ENCODE data around the gene AKAP6.

The AKAP6 gene

GRCh38 chr14:32727832-32728231 lies 398.7 kb downstream of the AKAP6 start:
- no peak for DNase-seq (ENCODE audit: insufficient read length, low spot score)
- TF ChIP-seq SPI1 (IDR thresholded peaks at IDR 0.05; ENCODE audit: low read depth, low read length) (no peak), TAF1 (IDR thresholded peaks at IDR 0.05; ENCODE audit: low read depth, low read length) (no peak), POU2F2 (IDR thresholded peaks at IDR 0.05; ENCODE audit: low read depth, low read length) (no peak), POLR2A (IDR thresholded peaks at IDR 0.05; ENCODE audit: low read depth, low read length) (no peak), PAX5 (IDR thresholded peaks at IDR 0.05; ENCODE audit: insufficient read depth, low read length, severe bottlenecking) (no peak), POLR2AphosphoS5 (IDR thresholded peaks at IDR 0.05; ENCODE audit: low read depth, low read length) (no peak)
- FAIRE-seq: no peak

- no peak for TF ChIP-seq PAX5 (IDR thresholded peaks at IDR 0.05; ENCODE audit: insufficient read depth, low read length, severe bottlenecking)
- TF ChIP-seq SPI1 (IDR thresholded peaks at IDR 0.05; ENCODE audit: low read depth, low read length): no peak
- TF ChIP-seq TAF1 (IDR thresholded peaks at IDR 0.05; ENCODE audit: low read depth, low read length): no peak
- TF ChIP-seq POU2F2 (IDR thresholded peaks at IDR 0.05; ENCODE audit: low read depth, low read length): no peak
- no peak for TF ChIP-seq POLR2A (IDR thresholded peaks at IDR 0.05; ENCODE audit: low read depth, low read length)
- TF ChIP-seq POLR2AphosphoS5 (IDR thresholded peaks at IDR 0.05; ENCODE audit: low read depth, low read length): no peak
- FAIRE-seq (no peak), DNase-seq (ENCODE audit: insufficient read length, low spot score) (no peak)
Measured at GRCh38 chr14:32728526-32728925, 399.4 kb downstream of the AKAP6 start.

GRCh38 chr14:32728976-32729375 lies 399.9 kb downstream of the AKAP6 start:
- FAIRE-seq (no peak), DNase-seq (ENCODE audit: insufficient read length, low spot score) (no peak)
- TF ChIP-seq POU2F2 (IDR thresholded peaks at IDR 0.05; ENCODE audit: low read depth, low read length) (no peak), POLR2AphosphoS5 (IDR thresholded peaks at IDR 0.05; ENCODE audit: low read depth, low read length) (no peak), TAF1 (IDR thresholded peaks at IDR 0.05; ENCODE audit: low read depth, low read length) (no peak), PAX5 (IDR thresholded peaks at IDR 0.05; ENCODE audit: insufficient read depth, low read length, severe bottlenecking) (no peak), SPI1 (IDR thresholded peaks at IDR 0.05; ENCODE audit: low read depth, low read length) (no peak), POLR2A (IDR thresholded peaks at IDR 0.05; ENCODE audit: low read depth, low read length) (no peak)

- TF ChIP-seq PAX5 (IDR thresholded peaks at IDR 0.05; ENCODE audit: insufficient read depth, low read length, severe bottlenecking): no peak
- no peak for TF ChIP-seq POU2F2 (IDR thresholded peaks at IDR 0.05; ENCODE audit: low read depth, low read length)
- TF ChIP-seq SPI1 (IDR thresholded peaks at IDR 0.05; ENCODE audit: low read depth, low read length): no peak
- DNase-seq (ENCODE audit: insufficient read length, low spot score) (no peak), FAIRE-seq (no peak)
Measured at GRCh38 chr14:32731249-32731648, 402.2 kb downstream of the AKAP6 start.

GRCh38 chr14:32733015-32733414 lies 403.9 kb downstream of the AKAP6 start:
- no peak for DNase-seq (ENCODE audit: insufficient read length, low spot score)
- FAIRE-seq: no peak
- TF ChIP-seq SPI1 (IDR thresholded peaks at IDR 0.05; ENCODE audit: low read depth, low read length): no peak
- no peak for TF ChIP-seq PAX5 (IDR thresholded peaks at IDR 0.05; ENCODE audit: insufficient read depth, low read length, severe bottlenecking)
- TF ChIP-seq TAF1 (IDR thresholded peaks at IDR 0.05; ENCODE audit: low read depth, low read length): no peak
- no peak for TF ChIP-seq POLR2A (IDR thresholded peaks at IDR 0.05; ENCODE audit: low read depth, low read length)
- no peak for TF ChIP-seq POU2F2 (IDR thresholded peaks at IDR 0.05; ENCODE audit: low read depth, low read length)
- TF ChIP-seq POLR2AphosphoS5 (IDR thresholded peaks at IDR 0.05; ENCODE audit: low read depth, low read length): no peak

- FAIRE-seq (no peak), DNase-seq (ENCODE audit: insufficient read length, low spot score) (no peak)
- no peak for TF ChIP-seq PAX5 (IDR thresholded peaks at IDR 0.05; ENCODE audit: insufficient read depth, low read length, severe bottlenecking)
- TF ChIP-seq POLR2AphosphoS5 (IDR thresholded peaks at IDR 0.05; ENCODE audit: low read depth, low read length): no peak
- no peak for TF ChIP-seq SPI1 (IDR thresholded peaks at IDR 0.05; ENCODE audit: low read depth, low read length)
- TF ChIP-seq POU2F2 (IDR thresholded peaks at IDR 0.05; ENCODE audit: low read depth, low read length): no peak
- TF ChIP-seq TAF1 (IDR thresholded peaks at IDR 0.05; ENCODE audit: low read depth, low read length): no peak
- TF ChIP-seq POLR2A (IDR thresholded peaks at IDR 0.05; ENCODE audit: low read depth, low read length): no peak
Measured at GRCh38 chr14:32734261-32734660, 405.2 kb downstream of the AKAP6 start.

- FAIRE-seq (no peak), DNase-seq (ENCODE audit: insufficient read length, low spot score) (no peak)
- TF ChIP-seq TAF1 (IDR thresholded peaks at IDR 0.05; ENCODE audit: low read depth, low read length): no peak
- TF ChIP-seq PAX5 (IDR thresholded peaks at IDR 0.05; ENCODE audit: insufficient read depth, low read length, severe bottlenecking): no peak
- no peak for TF ChIP-seq POLR2AphosphoS5 (IDR thresholded peaks at IDR 0.05; ENCODE audit: low read depth, low read length)
- TF ChIP-seq SPI1 (IDR thresholded peaks at IDR 0.05; ENCODE audit: low read depth, low read length): no peak
- TF ChIP-seq POLR2A (IDR thresholded peaks at IDR 0.05; ENCODE audit: low read depth, low read length): no peak
- no peak for TF ChIP-seq POU2F2 (IDR thresholded peaks at IDR 0.05; ENCODE audit: low read depth, low read length)
Measured at GRCh38 chr14:32737621-32738020, 408.5 kb downstream of the AKAP6 start.

- TF ChIP-seq POLR2AphosphoS5 (IDR thresholded peaks at IDR 0.05; ENCODE audit: low read depth, low read length): no peak
- TF ChIP-seq POU2F2 (IDR thresholded peaks at IDR 0.05; ENCODE audit: low read depth, low read length): no peak
- no peak for TF ChIP-seq POLR2A (IDR thresholded peaks at IDR 0.05; ENCODE audit: low read depth, low read length)
- TF ChIP-seq SPI1 (IDR thresholded peaks at IDR 0.05; ENCODE audit: low read depth, low read length): no peak
- no peak for TF ChIP-seq PAX5 (IDR thresholded peaks at IDR 0.05; ENCODE audit: insufficient read depth, low read length, severe bottlenecking)
- no peak for TF ChIP-seq TAF1 (IDR thresholded peaks at IDR 0.05; ENCODE audit: low read depth, low read length)
- FAIRE-seq (no peak), DNase-seq (ENCODE audit: insufficient read length, low spot score) (no peak)
Measured at GRCh38 chr14:32738206-32738871, 409.2 kb downstream of the AKAP6 start.

GRCh38 chr14:32744811-32745445 lies 415.8 kb downstream of the AKAP6 start:
- DNase-seq (ENCODE audit: insufficient read length, low spot score) (no peak), FAIRE-seq (no peak)
- TF ChIP-seq POU2F2 (IDR thresholded peaks at IDR 0.05; ENCODE audit: low read depth, low read length) (no peak), POLR2AphosphoS5 (IDR thresholded peaks at IDR 0.05; ENCODE audit: low read depth, low read length) (no peak), TAF1 (IDR thresholded peaks at IDR 0.05; ENCODE audit: low read depth, low read length) (no peak), POLR2A (IDR thresholded peaks at IDR 0.05; ENCODE audit: low read depth, low read length) (no peak), SPI1 (IDR thresholded peaks at IDR 0.05; ENCODE audit: low read depth, low read length) (no peak), PAX5 (IDR thresholded peaks at IDR 0.05; ENCODE audit: insufficient read depth, low read length, severe bottlenecking) (no peak)

Measured in GM12891 (cell line).